PC-9 (cell line): ENCODE data around the gene ZNF778. TPM values are rescaled to one million over a fixed set of nuclear protein-coding genes. Genes with fewer than 3 reads are reported as not detected.
"Not testable (repeated sequence)": the region's sequence is repeated elsewhere in the genome, so short reads cannot be mapped to it uniquely, and the experiment has no call there.

ENCODE experiments used
- BruUV-seq: library from RNA; stranded (reverse); fragments of 400-500 nt; replicated peaks from 2 replicates; lab custom pipeline; 2021; lab: Mats Ljungman, UMichigan
- CTCF ChIA-PET: fragments of 300-600 bp; sonication (Branson Sonifier 250); formaldehyde crosslinking; loops from one replicate; lab custom pipeline; 2022; ENCODE audit warnings: antibody characterized with exemption; lab: Charles Lee
- POLR2A ChIA-PET: fragments of 300-600 bp; sonication (Branson Sonifier 250); formaldehyde crosslinking; loops from one replicate; lab custom pipeline; 2022; ENCODE audit warnings: antibody characterized with exemption; ENCODE audit not compliant: unreplicated experiment; lab: Charles Lee
- DNase-seq, 2 experiments: peaks; one replicate each; pipeline versions ENCODE4 v3.0.0 to v3.0.0-alpha.2; 2015 to 2022; ENCODE audit warnings: mixed read lengths in 1 of 2
- H2AFZ ChIP-seq: fragments of 200-600 bp; sonication (generic); 2 replicates; pipeline ENCODE4 v1.8.1; 2017; ENCODE audit warnings: antibody characterized with exemption
- H3F3A ChIP-seq: fragments of 200-600 bp; sonication (generic); 2 replicates; pipeline ENCODE4 v1.8.1; 2017; ENCODE audit warnings: antibody characterized with exemption, mild to moderate bottlenecking, low read depth; ENCODE audit not compliant: insufficient read depth
- H3K27ac ChIP-seq: fragments of 200-600 bp; sonication (generic); 2 replicates; pipeline ENCODE4 v1.6.1; 2016; ENCODE audit warnings: mixed run types
- H3K27me3 ChIP-seq: fragments of 200-600 bp; sonication (generic); 2 replicates; pipeline ENCODE4 v1.6.1; 2016; ENCODE audit warnings: low read depth, mixed run types; ENCODE audit not compliant: insufficient read depth
- H3K36me3 ChIP-seq: fragments of 200-600 bp; sonication (generic); 2 replicates; pipeline ENCODE4 v1.6.1; 2016; ENCODE audit warnings: low read depth, mixed run types
- H3K4me1 ChIP-seq: fragments of 200-600 bp; sonication (generic); replicated peaks from 2 replicates; pipeline ENCODE4 v1.6.1; 2016; ENCODE audit warnings: mixed run types; ENCODE audit not compliant: insufficient read depth
- H3K4me2 ChIP-seq: fragments of 200-600 bp; sonication (generic); 2 replicates; pipeline ENCODE4 v1.6.1; 2017; ENCODE audit warnings: mixed run types
- H3K4me3 ChIP-seq: fragments of 200-600 bp; sonication (generic); 2 replicates; pipeline ENCODE4 v1.6.1; 2016; ENCODE audit warnings: mixed run types
- H3K79me2 ChIP-seq: fragments of 200-600 bp; sonication (generic); 2 replicates; pipeline ENCODE4 v1.6.1; 2017; ENCODE audit warnings: low read depth, mixed run types
- H3K9me2 ChIP-seq: fragments of 200-600 bp; sonication (generic); 2 replicates; pipeline ENCODE4 v1.8.1; 2017; ENCODE audit warnings: mild to moderate bottlenecking; ENCODE audit not compliant: insufficient read depth
- H3K9me3 ChIP-seq: fragments of 200-600 bp; sonication (generic); 2 replicates; pipeline ENCODE4 v1.8.1; 2016; ENCODE audit warnings: low read depth; ENCODE audit not compliant: insufficient read depth
- H4K20me1 ChIP-seq: fragments of 200-600 bp; sonication (generic); 2 replicates; pipeline ENCODE4 v1.8.1; 2017; ENCODE audit not compliant: insufficient read depth
- CTCF ChIP-seq: fragments of 200-600 bp; sonication (generic); conservative IDR thresholded peaks from 2 replicates; pipeline ENCODE4 v1.6.1; 2017; ENCODE audit warnings: mixed run types, antibody characterized with exemption, mild to moderate bottlenecking, moderate library complexity
- EZH2 ChIP-seq: fragments of 200-600 bp; sonication (generic); IDR thresholded peaks from 2 replicates; pipeline ENCODE4 v1.8.0; 2017; ENCODE audit warnings: antibody characterized with exemption, low read depth
- intact Hi-C: fragments of 100-400 bp; cut with micrococcal nuclease; formaldehyde crosslinking; loops from one replicate; pipeline ENCODE4 v1.10.0; 2022; ENCODE audit not compliant: unreplicated experiment
- total RNA-seq: library from RNA; stranded (reverse); gene quantifications from 2 replicates; pipeline ENCODE4 v1.2.3, GENCODE V29; 2021

The ZNF778 gene
- total RNA-seq, 1 experiment from 2014 or later: 9.5 TPM

GRCh38 chr16:89266521-89267134 lies 49.1 kb downstream of the ZNF778 start:
- POLR2A ChIA-PET: no interaction called here
- no peaks in the 10 kb centered on the region for H3K27me3 ChIP-seq
- H3K36me3 ChIP-seq: peaks cover 10% of the 10 kb centered on the region; the same call in 1 of the 2 replicates
- peaks cover 34% of the 10 kb centered on the region; the same call in 1 of the 2 replicates for H3F3A ChIP-seq
- H3K4me3 ChIP-seq: no peak overlapping the region
- no peaks in the 10 kb centered on the region for H3K79me2 ChIP-seq
- no TSS peak for BruUV-seq
- no peaks in the 10 kb centered on the region for H3K4me1 ChIP-seq
- H3K4me2 ChIP-seq: no peak overlapping the region
- H3K9me3 ChIP-seq: no peaks in the 10 kb centered on the region
- CTCF ChIA-PET: interaction anchor here (0.6 kb wide), 1 partner anchor 74 kb away, joined by 3 read pairs; no protein-coding TSS in a partner anchor
- peaks cover 46% of the 10 kb centered on the region for H4K20me1 ChIP-seq
- TF ChIP-seq CTCF: no peak
- no peak for TF ChIP-seq EZH2
- H3K27ac ChIP-seq: no peak overlapping the region
- DNase-seq: no peak
- intact Hi-C loops: no loop called here
- no peaks in the 10 kb centered on the region for H3K9me2 ChIP-seq
- H2AFZ ChIP-seq: no peak overlapping the region

GRCh38 chr16:89267746-89268145 lies 50.2 kb downstream of the ZNF778 start:
- CTCF ChIA-PET, intact Hi-C loops: not testable (repeated sequence)

GRCh38 chr16:89268585-89268984 lies 51.1 kb downstream of the ZNF778 start:
- no peaks in the 10 kb centered on the region for H3K79me2 ChIP-seq
- intact Hi-C loops: no loop called here
- H2AFZ ChIP-seq: no peak overlapping the region
- H4K20me1 ChIP-seq: peaks cover 63% of the 10 kb centered on the region
- TF ChIP-seq CTCF: no peak
- no peak for TF ChIP-seq EZH2
- BruUV-seq: no TSS peak
- H3F3A ChIP-seq: peaks cover 38% of the 10 kb centered on the region; the same call in 1 of the 2 replicates
- ChIA-PET CTCF (no interaction called here), POLR2A (no interaction called here)
- H3K4me3 ChIP-seq: no peak overlapping the region
- no peaks in the 10 kb centered on the region for H3K9me3 ChIP-seq
- H3K27me3 ChIP-seq: no peaks in the 10 kb centered on the region
- H3K27ac ChIP-seq: no peak overlapping the region
- no peak overlapping the region for H3K4me2 ChIP-seq
- H3K4me1 ChIP-seq: no peaks in the 10 kb centered on the region
- no peak for DNase-seq
- H3K9me2 ChIP-seq: no peaks in the 10 kb centered on the region
- peaks cover 29% of the 10 kb centered on the region for H3K36me3 ChIP-seq

More at GRCh38 chr16:89267746-89268145, 50.2 kb downstream of the ZNF778 start:
- BruUV-seq, H3K9me3 ChIP-seq, H3K4me2 ChIP-seq, H3K79me2 ChIP-seq, POLR2A ChIA-PET, H3K27me3 ChIP-seq, H3K4me1 ChIP-seq, H3K9me2 ChIP-seq, H2AFZ ChIP-seq, DNase-seq, H3K4me3 ChIP-seq, H3K27ac ChIP-seq: not testable (repeated sequence)
- Histone ChIP-seq H4K20me1 (peaks cover 55% of the 10 kb centered on the region), H3F3A (peaks cover 38% of the 10 kb centered on the region; the same call in 1 of the 2 replicates), H3K36me3 (peaks cover 22% of the 10 kb centered on the region)
